ENCODE data around the gene RSPH1.

DNA sequence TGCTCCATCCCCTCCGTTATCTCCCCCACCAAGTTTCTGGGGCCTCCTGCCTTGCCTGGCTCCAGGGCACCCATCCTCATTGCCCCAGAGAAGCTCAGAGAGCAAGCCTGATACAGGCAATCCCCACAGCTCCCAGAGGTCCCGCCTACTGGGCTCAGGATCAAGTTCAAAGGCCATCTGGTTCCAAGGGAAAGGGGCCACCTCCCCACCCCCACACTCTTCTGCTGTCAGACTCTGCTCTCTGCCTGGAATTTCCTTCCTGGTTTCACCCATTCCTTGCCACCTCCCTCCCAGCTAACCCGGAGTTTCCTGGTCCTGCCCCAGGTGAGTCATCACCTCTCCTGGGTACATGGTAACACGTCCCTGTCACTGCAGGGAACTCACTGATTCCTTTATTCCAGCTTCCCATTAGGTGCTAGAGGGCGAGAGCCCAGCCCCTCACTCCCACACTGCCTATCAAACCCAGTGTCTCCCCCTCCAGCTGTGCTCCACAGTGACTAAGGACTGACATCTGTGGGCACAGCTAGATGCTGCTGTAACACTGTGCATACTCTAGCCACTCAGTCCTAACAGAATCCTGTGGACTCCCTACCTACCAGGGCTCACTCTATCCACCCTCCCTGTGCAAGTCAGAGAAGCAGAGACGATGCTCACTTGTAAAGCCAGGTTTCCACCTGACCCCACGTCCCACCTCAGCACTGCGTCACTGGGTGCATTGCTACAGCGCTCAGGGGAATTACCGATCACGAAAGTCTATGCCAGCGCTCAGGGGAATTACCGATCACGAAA is 21.8 kb downstream of the RSPH1 start:
- TF ChIP-seq JUNB (IDR thresholded peaks at IDR 0.05) (no peak), CBX2 (IDR thresholded peaks at IDR 0.05; ENCODE audit: borderline replicate concordance, low read depth) (no peak), CTCF (IDR thresholded peaks at IDR 0.05) (no peak), POLR2A (IDR thresholded peaks at IDR 0.05; ENCODE audit: low read length) (no peak), SMC3 (IDR thresholded peaks at IDR 0.05) (no peak), HOXA7 (CRISPR knock-in tag; IDR thresholded peaks at IDR 0.05) (no peak), RAD21 (conservative IDR thresholded peaks at IDR 0.05 in 1 of 2, IDR thresholded peaks at IDR 0.05 in 1 of 2) (no peak), MAX (IDR thresholded peaks at IDR 0.05) (no peak), HMGXB4 (CRISPR knock-in tag; IDR thresholded peaks at IDR 0.05; ENCODE audit: borderline replicate concordance) (no peak), RFX5 (IDR thresholded peaks at IDR 0.05) (no peak)
- TF ChIP-seq, protein P1, sequence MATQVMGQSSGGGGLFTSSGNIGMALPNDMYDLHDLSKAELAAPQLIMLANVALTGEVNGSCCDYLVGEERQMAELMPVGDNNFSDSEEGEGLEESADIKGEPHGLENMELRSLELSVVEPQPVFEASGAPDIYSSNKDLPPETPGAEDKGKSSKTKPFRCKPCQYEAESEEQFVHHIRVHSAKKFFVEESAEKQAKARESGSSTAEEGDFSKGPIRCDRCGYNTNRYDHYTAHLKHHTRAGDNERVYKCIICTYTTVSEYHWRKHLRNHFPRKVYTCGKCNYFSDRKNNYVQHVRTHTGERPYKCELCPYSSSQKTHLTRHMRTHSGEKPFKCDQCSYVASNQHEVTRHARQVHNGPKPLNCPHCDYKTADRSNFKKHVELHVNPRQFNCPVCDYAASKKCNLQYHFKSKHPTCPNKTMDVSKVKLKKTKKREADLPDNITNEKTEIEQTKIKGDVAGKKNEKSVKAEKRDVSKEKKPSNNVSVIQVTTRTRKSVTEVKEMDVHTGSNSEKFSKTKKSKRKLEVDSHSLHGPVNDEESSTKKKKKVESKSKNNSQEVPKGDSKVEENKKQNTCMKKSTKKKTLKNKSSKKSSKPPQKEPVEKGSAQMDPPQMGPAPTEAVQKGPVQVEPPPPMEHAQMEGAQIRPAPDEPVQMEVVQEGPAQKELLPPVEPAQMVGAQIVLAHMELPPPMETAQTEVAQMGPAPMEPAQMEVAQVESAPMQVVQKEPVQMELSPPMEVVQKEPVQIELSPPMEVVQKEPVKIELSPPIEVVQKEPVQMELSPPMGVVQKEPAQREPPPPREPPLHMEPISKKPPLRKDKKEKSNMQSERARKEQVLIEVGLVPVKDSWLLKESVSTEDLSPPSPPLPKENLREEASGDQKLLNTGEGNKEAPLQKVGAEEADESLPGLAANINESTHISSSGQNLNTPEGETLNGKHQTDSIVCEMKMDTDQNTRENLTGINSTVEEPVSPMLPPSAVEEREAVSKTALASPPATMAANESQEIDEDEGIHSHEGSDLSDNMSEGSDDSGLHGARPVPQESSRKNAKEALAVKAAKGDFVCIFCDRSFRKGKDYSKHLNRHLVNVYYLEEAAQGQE (IDR thresholded peaks at IDR 0.05): no peak
